ENCODE data around the gene SLC2A13.

- TF ChIP-seq TCF7L2 (IDR thresholded peaks at IDR 0.05; ENCODE audit: low read depth, low read length) (no peak), CTCF (IDR thresholded peaks at IDR 0.05) (no peak), REST (IDR thresholded peaks at IDR 0.05; ENCODE audit: insufficient read depth in 1 of 2, low read depth in 2 of 2, low read length in 1 of 2) (no peak), SIN3A (IDR thresholded peaks at IDR 0.05; ENCODE audit: borderline replicate concordance, insufficient read depth, low read depth, low read length) (0 out of 2 replicates have a peak, but pooled peaks have one; percentile 20), POLR2AphosphoS5 (IDR thresholded peaks at IDR 0.05; ENCODE audit: low read depth, low read length) (no peak; the same call in 1 of the 2 replicates)
Observed at GRCh38 chr12:40105515-40106201, at the start of gene SLC2A13.
